KOPT-K1 (cell line): ENCODE results near the gene ING5.
"Not testable (repeated sequence)": the region's sequence is repeated elsewhere in the genome, so short reads cannot be mapped to it uniquely, and the experiment has no call there.

Experiments used
- H3K27ac ChIP-seq: fragments of 200-600 bp; sonication (generic); 2 replicates; pipeline ENCODE4 v1.5.1; 2016; ENCODE audit warnings: antibody characterized with exemption, mild to moderate bottlenecking, low read depth, low read length; ENCODE audit not compliant: poor library complexity, severe bottlenecking
- H3K36me3 ChIP-seq: fragments of 200-600 bp; sonication (generic); 2 replicates; pipeline ENCODE4 v1.5.1; 2017; ENCODE audit warnings: antibody characterized with exemption, mild to moderate bottlenecking, low read length, moderate library complexity; ENCODE audit not compliant: insufficient read depth
- H3K9me3 ChIP-seq: fragments of 200-600 bp; sonication (generic); 2 replicates; pipeline ENCODE4 v1.5.1; 2017; ENCODE audit warnings: antibody characterized with exemption, low read length, mild to moderate bottlenecking; ENCODE audit not compliant: insufficient read depth, poor library complexity, severe bottlenecking

ING5 gene

GRCh38 chr2:241734467-241735208, 32.8 kb downstream of the ING5 start, which contains the start of gene D2HGDH:
Gene D2HGDH, plus strand, starts transcription at chr2:241734630. Its CDS starts 595 bp downstream, at chr2:241735225.
- Histone ChIP-seq H3K27ac (peak within 1 kb of the TSS; percentile 96), H3K36me3 (peaks cover 11% of the 10 kb centered on the region; the same call in 1 of the 2 replicates), H3K9me3 (no peaks in the 10 kb centered on the region)

- no peak overlapping the region for H3K27ac ChIP-seq
- H3K36me3 ChIP-seq = peaks cover 11% of the 10 kb centered on the region; the same call in 1 of the 2 replicates
- H3K9me3 ChIP-seq = no peaks in the 10 kb centered on the region
Measured at GRCh38 chr2:241736111-241736510, 34.3 kb downstream of the ING5 start.

GRCh38 chr2:241738040-241738686, 36.3 kb downstream of the ING5 start:
- no peaks in the 10 kb centered on the region for H3K9me3 ChIP-seq
- H3K36me3 ChIP-seq = peaks cover 23% of the 10 kb centered on the region; the same call in 1 of the 2 replicates
- H3K27ac ChIP-seq = no peak overlapping the region

DNA sequence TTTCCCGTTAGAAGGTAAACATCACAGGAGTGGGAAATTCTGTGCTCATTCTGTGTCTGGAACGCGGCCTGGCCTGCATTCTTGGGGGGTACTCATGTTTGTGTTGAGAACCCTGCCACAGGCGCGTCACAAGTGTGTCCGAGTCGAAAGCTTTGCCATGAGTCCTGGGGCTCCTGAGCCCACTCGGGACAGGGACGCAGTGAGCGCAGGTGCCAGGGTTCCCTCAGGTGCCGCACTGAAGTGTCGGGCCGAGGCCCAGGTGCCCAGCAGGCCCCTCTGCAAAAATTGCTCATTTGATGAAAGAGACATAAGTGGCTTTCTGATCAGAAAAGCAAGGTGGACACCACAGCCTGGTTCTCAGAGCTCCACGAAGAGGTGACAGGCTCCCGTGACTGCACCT, 37.3 kb downstream of the ING5 start:
- H3K36me3 ChIP-seq = peaks cover 33% of the 10 kb centered on the region
- no peak overlapping the region for H3K27ac ChIP-seq
- H3K9me3 ChIP-seq = no peaks in the 10 kb centered on the region

GRCh38 chr2:241739651-241740050, 37.8 kb downstream of the ING5 start:
- Histone ChIP-seq H3K27ac (no peak overlapping the region), H3K36me3 (peaks cover 38% of the 10 kb centered on the region), H3K9me3 (no peaks in the 10 kb centered on the region)

DNA sequence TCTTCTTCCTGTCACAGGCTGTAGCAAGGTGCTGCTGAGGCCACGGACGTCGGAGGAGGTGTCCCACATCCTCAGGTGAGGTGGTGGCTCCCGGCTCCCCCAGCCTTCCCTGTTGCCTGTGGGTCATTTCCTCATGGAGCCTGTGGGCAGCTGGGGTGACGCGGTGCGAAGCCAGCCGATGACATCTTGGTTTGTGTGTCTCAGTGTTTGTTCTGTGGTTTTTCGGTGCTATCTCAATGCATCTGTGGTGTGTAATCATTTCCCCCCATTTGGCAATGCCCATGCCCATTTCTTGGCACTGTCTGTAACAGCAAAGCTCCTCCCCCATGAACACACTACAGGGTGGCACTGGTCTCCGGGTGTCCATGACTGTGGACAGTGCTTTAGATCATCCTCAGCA, 39.2 kb downstream of the ING5 start:
- Histone ChIP-seq H3K9me3 (no peaks in the 10 kb centered on the region), H3K36me3 (peaks cover 51% of the 10 kb centered on the region), H3K27ac (no peak overlapping the region)

DNA sequence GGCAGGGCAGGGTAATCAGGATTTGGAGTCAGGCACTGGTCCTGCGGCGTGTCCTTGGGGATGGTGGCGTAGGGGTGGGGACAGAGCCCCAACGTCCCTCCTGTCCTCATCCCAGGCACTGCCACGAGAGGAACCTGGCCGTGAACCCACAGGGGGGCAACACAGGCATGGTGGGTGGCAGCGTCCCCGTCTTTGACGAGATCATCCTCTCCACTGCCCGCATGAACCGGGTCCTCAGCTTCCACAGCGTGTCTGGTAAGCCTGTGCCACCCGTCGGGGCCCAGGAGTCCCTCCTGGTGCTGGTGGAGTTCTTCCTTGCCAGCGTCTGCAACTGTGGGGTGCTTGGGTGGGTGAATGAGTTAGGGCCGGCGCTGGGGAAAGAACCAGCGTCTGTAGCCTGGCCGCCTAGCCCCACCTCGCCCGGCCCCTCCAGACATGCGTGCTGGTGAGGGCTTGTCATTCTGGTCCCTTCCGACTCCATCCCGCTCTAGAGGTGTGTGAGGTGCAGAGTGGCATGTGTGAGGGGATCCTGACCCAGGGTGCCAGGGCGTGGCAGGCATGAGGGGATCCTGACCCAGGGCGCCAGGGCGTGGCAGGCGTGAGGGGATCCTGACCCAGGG, 40.6 kb downstream of the ING5 start:
- Histone ChIP-seq H3K9me3 (no peaks in the 10 kb centered on the region), H3K27ac (no peak overlapping the region), H3K36me3 (peaks cover 64% of the 10 kb centered on the region)

- not testable (repeated sequence) for H3K9me3 ChIP-seq, H3K27ac ChIP-seq
- peaks cover 67% of the 10 kb centered on the region for H3K36me3 ChIP-seq
Measured at GRCh38 chr2:241743008-241743407, 41.2 kb downstream of the ING5 start.

DNA sequence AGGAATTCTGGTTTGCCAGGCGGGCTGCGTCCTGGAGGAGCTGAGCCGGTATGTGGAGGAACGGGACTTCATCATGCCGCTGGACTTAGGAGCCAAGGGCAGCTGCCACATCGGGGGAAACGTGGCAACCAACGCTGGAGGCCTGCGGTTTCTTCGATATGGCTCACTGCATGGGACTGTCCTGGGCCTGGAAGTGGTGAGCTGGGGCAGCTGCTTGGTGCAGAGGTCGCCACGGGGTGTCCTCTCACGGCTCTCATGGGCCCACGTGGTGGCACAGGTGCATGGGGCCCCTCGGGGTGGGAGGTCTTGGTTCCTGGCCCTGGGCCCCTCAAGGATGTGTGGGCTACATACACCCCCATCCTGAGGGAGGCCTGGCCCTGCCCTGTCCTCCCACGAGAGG, 41.8 kb downstream of the ING5 start:
- Histone ChIP-seq H3K27ac (no peak overlapping the region), H3K9me3 (no peaks in the 10 kb centered on the region), H3K36me3 (peaks cover 67% of the 10 kb centered on the region)

GRCh38 chr2:241744028-241744754, 42.4 kb downstream of the ING5 start:
- Histone ChIP-seq H3K27ac (no peak overlapping the region), H3K36me3 (peaks cover 70% of the 10 kb centered on the region), H3K9me3 (no peaks in the 10 kb centered on the region)

GRCh38 chr2:241745276-241745675, 43.4 kb downstream of the ING5 start:
- Histone ChIP-seq H3K36me3 (peaks cover 80% of the 10 kb centered on the region), H3K9me3 (no peaks in the 10 kb centered on the region), H3K27ac (no peak overlapping the region)

GRCh38 chr2:241746084-241746483, 44.2 kb downstream of the ING5 start:
- peaks cover 88% of the 10 kb centered on the region for H3K36me3 ChIP-seq
- H3K9me3 ChIP-seq = no peaks in the 10 kb centered on the region
- H3K27ac ChIP-seq = no peak overlapping the region

- Histone ChIP-seq H3K27ac (no peak overlapping the region), H3K36me3 (peaks cover 98% of the 10 kb centered on the region), H3K9me3 (no peaks in the 10 kb centered on the region)
Measured at GRCh38 chr2:241748468-241749256, 46.8 kb downstream of the ING5 start.

- Histone ChIP-seq H3K9me3 (no peaks in the 10 kb centered on the region), H3K27ac (no peak overlapping the region), H3K36me3 (peaks cover 98% of the 10 kb centered on the region)
Measured at GRCh38 chr2:241750076-241750840, 48.4 kb downstream of the ING5 start.
